ENCODE results near the gene GAK. TPM values are rescaled to one million over a fixed set of nuclear protein-coding genes. Genes with fewer than 3 reads are reported as not detected.

Gene GAK
- total RNA-seq, 4 donors from 2014 or later: 34.9 to 48.3 (median 44.5) TPM

DNA sequence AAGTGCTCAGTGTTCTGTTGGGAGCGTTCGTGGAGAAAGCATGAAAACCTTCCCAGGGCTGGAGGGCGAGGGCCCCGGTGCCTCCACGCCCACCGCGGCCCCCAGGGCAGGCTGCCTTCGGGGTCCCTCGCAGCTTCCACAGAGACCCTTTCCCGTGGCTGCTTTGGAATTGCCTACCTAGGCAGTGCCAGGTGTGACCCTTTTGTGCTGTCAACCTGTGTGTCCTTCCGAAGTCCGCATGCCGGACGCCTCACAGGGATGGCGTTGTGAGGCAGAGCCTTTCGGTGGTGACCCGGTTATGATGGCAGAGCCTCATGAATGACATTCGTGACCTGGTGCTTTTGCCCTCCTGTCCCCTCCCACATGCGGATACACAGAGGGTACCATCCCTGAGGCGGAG is 17.5 kb upstream of the GAK start:
- intact Hi-C loops (cut with DNase I; ENCODE audit: low total_unique reads): no loop called here
- Histone ChIP-seq H3K9me3 (no peaks in the 10 kb centered on the region), H3K4me1 (no peaks in the 10 kb centered on the region), H3K27me3 (no peaks in the 10 kb centered on the region), H3K27ac (no peak overlapping the region), H3K36me3 (no peaks in the 10 kb centered on the region), H3K4me3 (no peak overlapping the region)
- in situ Hi-C loops (cut with MboI; ENCODE audit: low sequenced_read_pairs in 4 of 4): no loop called here
- DNase-seq (peak in 1 of 2 donors; percentile 5), ATAC-seq (no peak)
- TF ChIP-seq POLR2A (IDR thresholded peaks at IDR 0.05): no peak
- TF ChIP-seq, protein P1, sequence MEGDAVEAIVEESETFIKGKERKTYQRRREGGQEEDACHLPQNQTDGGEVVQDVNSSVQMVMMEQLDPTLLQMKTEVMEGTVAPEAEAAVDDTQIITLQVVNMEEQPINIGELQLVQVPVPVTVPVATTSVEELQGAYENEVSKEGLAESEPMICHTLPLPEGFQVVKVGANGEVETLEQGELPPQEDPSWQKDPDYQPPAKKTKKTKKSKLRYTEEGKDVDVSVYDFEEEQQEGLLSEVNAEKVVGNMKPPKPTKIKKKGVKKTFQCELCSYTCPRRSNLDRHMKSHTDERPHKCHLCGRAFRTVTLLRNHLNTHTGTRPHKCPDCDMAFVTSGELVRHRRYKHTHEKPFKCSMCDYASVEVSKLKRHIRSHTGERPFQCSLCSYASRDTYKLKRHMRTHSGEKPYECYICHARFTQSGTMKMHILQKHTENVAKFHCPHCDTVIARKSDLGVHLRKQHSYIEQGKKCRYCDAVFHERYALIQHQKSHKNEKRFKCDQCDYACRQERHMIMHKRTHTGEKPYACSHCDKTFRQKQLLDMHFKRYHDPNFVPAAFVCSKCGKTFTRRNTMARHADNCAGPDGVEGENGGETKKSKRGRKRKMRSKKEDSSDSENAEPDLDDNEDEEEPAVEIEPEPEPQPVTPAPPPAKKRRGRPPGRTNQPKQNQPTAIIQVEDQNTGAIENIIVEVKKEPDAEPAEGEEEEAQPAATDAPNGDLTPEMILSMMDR (IDR thresholded peaks at IDR 0.05 in 4 of 5, conservative IDR thresholded peaks at IDR 0.05 in 1 of 5): no peak

DNA sequence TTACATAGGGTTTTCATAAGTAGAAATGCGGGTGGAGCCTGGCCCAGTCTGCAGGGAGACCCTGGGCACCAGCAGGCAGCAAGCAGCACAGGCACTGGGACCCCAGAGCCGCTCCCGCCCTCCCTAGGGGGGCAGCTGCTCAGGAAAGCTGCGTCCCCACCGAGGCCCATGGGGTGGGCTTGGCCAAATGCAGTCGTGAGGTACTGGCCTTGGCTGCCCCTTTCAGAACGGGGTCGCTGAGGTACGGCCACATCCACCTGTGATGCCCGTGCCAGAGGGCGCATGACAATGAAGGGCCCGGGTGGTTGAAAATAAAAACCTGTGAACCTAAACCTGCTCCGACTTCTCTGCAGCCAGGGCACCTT is 16.8 kb upstream of the GAK start:
- Histone ChIP-seq H3K4me3 (no peak overlapping the region), H3K36me3 (no peaks in the 10 kb centered on the region), H3K27ac (no peak overlapping the region), H3K4me1 (no peaks in the 10 kb centered on the region), H3K27me3 (no peaks in the 10 kb centered on the region), H3K9me3 (no peaks in the 10 kb centered on the region)
- peak in 1 of 2 donors; percentile 3 for DNase-seq
- intact Hi-C loops (cut with DNase I; ENCODE audit: low total_unique reads) (no loop called here), in situ Hi-C loops (cut with MboI; ENCODE audit: low sequenced_read_pairs in 4 of 4) (no loop called here)
- ATAC-seq: no peak
- no peak for TF ChIP-seq POLR2A (IDR thresholded peaks at IDR 0.05)
- TF ChIP-seq, protein P1 (IDR thresholded peaks at IDR 0.05 in 4 of 5, conservative IDR thresholded peaks at IDR 0.05 in 1 of 5): no peak

GRCh38 chr4:948101-948935 is 16.2 kb upstream of the GAK start:
- TF ChIP-seq, protein P1 (IDR thresholded peaks at IDR 0.05 in 4 of 5, conservative IDR thresholded peaks at IDR 0.05 in 1 of 5): no peak
- TF ChIP-seq POLR2A (IDR thresholded peaks at IDR 0.05): no peak
- no peaks in the 10 kb centered on the region for H3K9me3 ChIP-seq
- H3K4me1 ChIP-seq: no peaks in the 10 kb centered on the region
- no peak overlapping the region for H3K27ac ChIP-seq
- ATAC-seq: no peak
- in situ Hi-C loops (cut with MboI; ENCODE audit: low sequenced_read_pairs in 4 of 4): no loop called here
- no peaks in the 10 kb centered on the region for H3K27me3 ChIP-seq
- no peak overlapping the region for H3K4me3 ChIP-seq
- H3K36me3 ChIP-seq: no peaks in the 10 kb centered on the region
- intact Hi-C loops (cut with DNase I; ENCODE audit: low total_unique reads): no loop called here
- DNase-seq: no peak

- no peaks in the 10 kb centered on the region for H3K9me3 ChIP-seq
- ATAC-seq (no peak), DNase-seq (peak in 1 of 2 donors; percentile 2)
- TF ChIP-seq, protein P1 (IDR thresholded peaks at IDR 0.05 in 4 of 5, conservative IDR thresholded peaks at IDR 0.05 in 1 of 5): no peak
- TF ChIP-seq POLR2A (IDR thresholded peaks at IDR 0.05): no peak
- no peaks in the 10 kb centered on the region for H3K4me1 ChIP-seq
- H3K27me3 ChIP-seq: no peaks in the 10 kb centered on the region
- in situ Hi-C loops (cut with MboI; ENCODE audit: low sequenced_read_pairs in 4 of 4) (no loop called here), intact Hi-C loops (cut with DNase I; ENCODE audit: low total_unique reads) (no loop called here)
- H3K4me3 ChIP-seq: no peak overlapping the region
- H3K36me3 ChIP-seq: no peaks in the 10 kb centered on the region
- H3K27ac ChIP-seq: no peak overlapping the region
These were observed 15.4 kb upstream of the GAK start for GRCh38 chr4:947491-947971.

Data from gastrocnemius medialis (tissue), 4 donors.